ENCODE measurements around the gene ROBO1. TPM values are rescaled to one million over a fixed set of nuclear protein-coding genes. Genes with fewer than 3 reads are reported as not detected.

Gene ROBO1
- total and polyA plus RNA-seq, 2 donors (not counting 3 experiments of a cell fraction or from before 2014, with no cell fraction given): 5.9 to 14.2 TPM

GRCh38 chr3:78957456-78957855, 810.3 kb downstream of the ROBO1 start:
- TF ChIP-seq MYC (IDR thresholded peaks at IDR 0.05; ENCODE audit: low read depth, low read length): no peak
- no peak for TF ChIP-seq JUN (IDR thresholded peaks at IDR 0.05; ENCODE audit: borderline replicate concordance, insufficient read depth, insufficient read length, low read depth)
- TF ChIP-seq CTCF (IDR thresholded peaks at IDR 0.05; ENCODE audit: extremely low read depth in 1 of 2, insufficient read depth in 1 of 2, low read depth in 1 of 2, low read length in 2 of 2): no peak
- TF ChIP-seq FOS (IDR thresholded peaks at IDR 0.05; ENCODE audit: borderline replicate concordance, insufficient read depth, low read length): no peak
- no peak for TF ChIP-seq GATA2 (IDR thresholded peaks at IDR 0.05; ENCODE audit: insufficient read depth, insufficient read length, low read depth, low read length)
- TF ChIP-seq EZH2 (IDR thresholded peaks at IDR 0.05; ENCODE audit: borderline replicate concordance, low read depth, low read length, severe bottlenecking): no peak
- no peak for TF ChIP-seq POLR2A (IDR thresholded peaks at IDR 0.05; ENCODE audit: low read depth, low read length)
- no peak for TF ChIP-seq POLR2AphosphoS5 (IDR thresholded peaks at IDR 0.05; ENCODE audit: insufficient read depth, low read depth, low read length)
- no peak for TF ChIP-seq MAX (IDR thresholded peaks at IDR 0.05; ENCODE audit: insufficient read depth, insufficient read length)
- Histone ChIP-seq H3K27ac (ENCODE audit: insufficient read depth, low read depth, low read length) (no peak overlapping the region), H3K9me1 (replicated peaks; ENCODE audit: control insufficient read depth, extremely low read depth, insufficient read depth, low read length) (no peaks in the 10 kb centered on the region), H3K4me3 (replicated peaks in 1 of 3; ENCODE audit: insufficient read depth in 1 of 3, low read depth in 1 of 3, low read length in 3 of 3) (no peak overlapping the region), H3K79me2 (ENCODE audit: control insufficient read depth, insufficient read depth, low read length) (no peaks in the 10 kb centered on the region), H2AFZ (ENCODE audit: low read depth, low read length) (no peak overlapping the region), H3K36me3 (ENCODE audit: control insufficient read depth in 2 of 2, extremely low read depth in 1 of 2, insufficient read depth in 2 of 2, low read length in 2 of 2) (no peaks in the 10 kb centered on the region), H3K27me3 (ENCODE audit: control insufficient read depth in 2 of 2, insufficient read depth in 2 of 2, low read length in 2 of 2) (no peaks in the 10 kb centered on the region), H3K4me2 (ENCODE audit: insufficient read depth, low read length) (no peak overlapping the region), H3K9ac (replicated peaks; ENCODE audit: extremely low read depth, insufficient read depth, low read length) (no peak overlapping the region), H3K4me1 (ENCODE audit: control insufficient read depth, extremely low read depth, insufficient read depth, low read length) (no peaks in the 10 kb centered on the region), H3K9me3 (replicated peaks; ENCODE audit: control insufficient read depth, insufficient read depth, low read length) (no peaks in the 10 kb centered on the region), H4K20me1 (replicated peaks; ENCODE audit: control insufficient read depth, extremely low read depth, insufficient read depth, low read length) (no peaks in the 10 kb centered on the region)
- FAIRE-seq (no peak), DNase-seq (ENCODE audit: low read depth, low spot score) (no peak)
- no TSS peak for BruUV-seq (replicated peaks)
- dilution Hi-C loops (cut with MboI; ENCODE audit: extremely low pct_ligation_motif_present, low sequenced_read_pairs) (no loop called here), intact Hi-C loops (cut with micrococcal nuclease) (no loop called here)
- ChIA-PET POLR2A (no interaction called here), CTCF (no interaction called here)

Measured in endothelial cell of umbilical vein (primary cell).